Aorta (tissue), 5 donors: ENCODE measurements around the gene THSD7B. TPM values are rescaled to one million over a fixed set of nuclear protein-coding genes. Genes with fewer than 3 reads are reported as not detected.
A peak's percentile ranks its signal among the peaks of the same experiment; 100 is the strongest.
"Not testable (repeated sequence)": the region's sequence is repeated elsewhere in the genome, so short reads cannot be mapped to it uniquely, and the experiment has no call there.

Experiments
- ATAC-seq: fragments of 200-7000 bp; cut with Tn5 transposase; one replicate; pipeline ENCODE4 v1.9.1; 2022; ENCODE audit warnings: moderate library complexity; ENCODE audit not compliant: low FRiP score
- DNase-seq, 2 donors: peaks; one replicate each; pipeline ENCODE4 v3.0.0-alpha.2; 2020
- H3K27ac ChIP-seq, 2 donors: one replicate each; pipeline ENCODE4 v1.5.1; 2013; ENCODE audit warnings: low read length in 2 of 2, mild to moderate bottlenecking in 2 of 2, moderate library complexity in 2 of 2, control low read depth in 1 of 2, inconsistent platforms in 1 of 2, low read depth in 1 of 2
- H3K27me3 ChIP-seq, 2 donors: one replicate each; pipeline ENCODE4 v1.6.1; 2013; ENCODE audit warnings: control low read depth in 1 of 2, low read length in 1 of 2, mild to moderate bottlenecking in 1 of 2, moderate library complexity in 1 of 2; ENCODE audit not compliant: insufficient read depth in 2 of 2, control insufficient read depth in 1 of 2
- H3K36me3 ChIP-seq, 2 donors: one replicate each; pipeline ENCODE4 v1.6.1; 2013; ENCODE audit warnings: control low read depth in 1 of 2, low read length in 1 of 2, mild to moderate bottlenecking in 1 of 2; ENCODE audit not compliant: insufficient read depth in 2 of 2, control insufficient read depth in 1 of 2
- H3K4me1 ChIP-seq, 2 donors: one replicate each; pipeline ENCODE4 v1.6.1; 2013; ENCODE audit warnings: low read length in 2 of 2, control low read depth in 1 of 2, mild to moderate bottlenecking in 1 of 2, moderate library complexity in 1 of 2; ENCODE audit not compliant: insufficient read depth in 2 of 2, control insufficient read depth in 1 of 2
- H3K4me3 ChIP-seq, 2 donors: one replicate each; pipeline ENCODE4 v1.5.1; 2013; ENCODE audit warnings: low read length in 2 of 2, control low read depth in 1 of 2, mild to moderate bottlenecking in 1 of 2
- H3K9me3 ChIP-seq: one replicate; pipeline ENCODE4 v1.6.1; 2013; ENCODE audit warnings: mild to moderate bottlenecking, low read length; ENCODE audit not compliant: control insufficient read depth
- WGBS, 2 donors: extraction: QIAGEN DNeasy Blood & Tissue Kit; methylation state at CpG; one replicate each; pipeline ENCODE4 v1.1.7; 2013; 5-methylcytosine and 5-hydroxymethylcytosine counted together
- intact Hi-C, 2 donors: fragments of 100-400 bp; cut with DNase I; formaldehyde crosslinking; loops; one replicate each; pipeline versions ENCODE4 v1.14.2 to v1.15.0; 2022
- polyA plus RNA-seq, 2 donors: library from polyadenylated mRNA; stranded (reverse); fragments of 200-250 nt; gene quantifications; one replicate each; pipeline ENCODE4 v1.2.3, GENCODE V29; 2013
- total RNA-seq, 2 donors: library from RNA; stranded (reverse); fragmentation: NEBNext Ultra II Directional; extraction: Animal tissue kit (Norgen Biotek cat#: 25700); gene quantifications; one replicate each; pipeline ENCODE4 v1.2.1, GENCODE V29; 2021
- donor health status: healthy with polysubstance abuse.
- donor health status: Bipolar disorder and iron deficiency.
- donor health status: DM: no; HTN: no; CAD: no.
- donor health status: DM: no; HTN: no; CAD: no.
- donor health status: DM: yes; HTN: yes; CAD: no.

THSD7B gene
- total and polyA plus RNA-seq, 4 donors: 0.25 to 5.1 (median 1.8) TPM

- Histone ChIP-seq H3K4me3 (no peak overlapping the region), H3K4me1 (no peaks in the 10 kb centered on the region), H3K27ac (no peak overlapping the region), H3K36me3 (no peaks in the 10 kb centered on the region), H3K9me3 (peaks cover 1% of the 10 kb centered on the region), H3K27me3 (no peaks in the 10 kb centered on the region)
- no peak for ATAC-seq
- WGBS, 2 donors: 50 to 63% methylated on average over 1 of the region's 1 CpG
- DNase-seq: no peak
- intact Hi-C loops: no loop called here
Observed at GRCh38 chr2:137696916-137697315, 931.6 kb downstream of the THSD7B start.

GRCh38 chr2:137700250-137700649 lies 934.9 kb downstream of the THSD7B start:
- H3K27ac ChIP-seq, H3K27me3 ChIP-seq, H3K4me3 ChIP-seq, DNase-seq, ATAC-seq, H3K36me3 ChIP-seq, H3K9me3 ChIP-seq, H3K4me1 ChIP-seq, intact Hi-C loops: not testable (repeated sequence)
- WGBS, 2 donors: 69 to 74% methylated on average over 1 of the region's 1 CpG

GRCh38 chr2:137700681-137701080 lies 935.3 kb downstream of the THSD7B start:
- H3K27ac ChIP-seq: no peak overlapping the region
- no peak overlapping the region for H3K4me3 ChIP-seq
- no peaks in the 10 kb centered on the region for H3K36me3 ChIP-seq
- DNase-seq (no peak), ATAC-seq (no peak)
- H3K4me1 ChIP-seq: no peaks in the 10 kb centered on the region
- intact Hi-C loops: no loop called here
- H3K9me3 ChIP-seq: peaks cover 1% of the 10 kb centered on the region
- H3K27me3 ChIP-seq: no peaks in the 10 kb centered on the region

GRCh38 chr2:137705296-137705695 lies 940.0 kb downstream of the THSD7B start:
- DNase-seq (no peak), ATAC-seq (no peak)
- intact Hi-C loops: no loop called here
- no peak overlapping the region for H3K27ac ChIP-seq
- H3K9me3 ChIP-seq: peaks cover 1% of the 10 kb centered on the region
- 76 to 79% methylated on average over 4 of the region's 4 CpGs for WGBS, 2 donors
- no peaks in the 10 kb centered on the region for H3K36me3 ChIP-seq
- no peak overlapping the region for H3K4me3 ChIP-seq
- no peaks in the 10 kb centered on the region for H3K4me1 ChIP-seq
- no peaks in the 10 kb centered on the region for H3K27me3 ChIP-seq

- Histone ChIP-seq H3K27ac (no peak overlapping the region), H3K27me3 (no peaks in the 10 kb centered on the region), H3K4me1 (no peaks in the 10 kb centered on the region), H3K9me3 (no peaks in the 10 kb centered on the region), H3K4me3 (no peak overlapping the region), H3K36me3 (no peaks in the 10 kb centered on the region)
- ATAC-seq (no peak), DNase-seq (peak in 1 of 2 donors; percentile 66)
- intact Hi-C loops: no loop called here
- WGBS, 2 donors: 73 to 83% methylated on average over 15 of the region's 15 CpGs
Observed at GRCh38 chr2:137706786-137707613, 941.7 kb downstream of the THSD7B start.

- Histone ChIP-seq H3K4me3 (no peak overlapping the region), H3K27me3 (no peaks in the 10 kb centered on the region), H3K4me1 (no peaks in the 10 kb centered on the region), H3K36me3 (no peaks in the 10 kb centered on the region), H3K27ac (no peak overlapping the region), H3K9me3 (no peaks in the 10 kb centered on the region)
- 84 to 93% methylated on average over 5 of the region's 5 CpGs for WGBS, 2 donors
- intact Hi-C loops: no loop called here
- ATAC-seq (no peak), DNase-seq (no peak)
Observed at GRCh38 chr2:137708311-137708710, 943.0 kb downstream of the THSD7B start.

- no peak for DNase-seq
- Histone ChIP-seq H3K27me3 (no peaks in the 10 kb centered on the region), H3K27ac (no peak overlapping the region), H3K4me1 (no peaks in the 10 kb centered on the region), H3K4me3 (no peak overlapping the region), H3K36me3 (no peaks in the 10 kb centered on the region), H3K9me3 (peaks cover 1% of the 10 kb centered on the region)
- no peak for ATAC-seq
- 81 to 95% methylated on average over 14 to 17 of the region's 17 CpGs for WGBS, 2 donors
- intact Hi-C loops: no loop called here
Observed at GRCh38 chr2:137715731-137716191, 950.4 kb downstream of the THSD7B start.

GRCh38 chr2:137718786-137719185 lies 953.4 kb downstream of the THSD7B start:
- ATAC-seq: no peak
- H3K4me1 ChIP-seq: no peaks in the 10 kb centered on the region
- intact Hi-C loops: no loop called here
- 85 to 88% methylated on average over 3 of the region's 3 CpGs for WGBS, 2 donors
- peaks cover 1% of the 10 kb centered on the region for H3K9me3 ChIP-seq
- no peak overlapping the region for H3K27ac ChIP-seq
- DNase-seq: no peak
- H3K4me3 ChIP-seq: no peak overlapping the region
- H3K27me3 ChIP-seq: no peaks in the 10 kb centered on the region
- H3K36me3 ChIP-seq: no peaks in the 10 kb centered on the region

GRCh38 chr2:137721733-137722132 lies 956.4 kb downstream of the THSD7B start:
- H3K27ac ChIP-seq: no peak overlapping the region
- no peaks in the 10 kb centered on the region for H3K27me3 ChIP-seq
- ATAC-seq (no peak), DNase-seq (no peak)
- H3K9me3 ChIP-seq: no peaks in the 10 kb centered on the region
- H3K4me1 ChIP-seq: no peaks in the 10 kb centered on the region
- H3K36me3 ChIP-seq: no peaks in the 10 kb centered on the region
- intact Hi-C loops: no loop called here
- H3K4me3 ChIP-seq: no peak overlapping the region
- WGBS, 2 donors: 97% methylated on average over 1 of the region's 1 CpG
